ENCODE measurements around the gene HPN. TPM values are rescaled to one million over a fixed set of nuclear protein-coding genes. Genes with fewer than 3 reads are reported as not detected.

The HPN gene
- total and polyA plus RNA-seq, 10 of the 15 experiments (the other 5 are each of a cell fraction or from before 2014, with no cell fraction given): 0.21 to 0.35 TPM; not detected in 8

DNA sequence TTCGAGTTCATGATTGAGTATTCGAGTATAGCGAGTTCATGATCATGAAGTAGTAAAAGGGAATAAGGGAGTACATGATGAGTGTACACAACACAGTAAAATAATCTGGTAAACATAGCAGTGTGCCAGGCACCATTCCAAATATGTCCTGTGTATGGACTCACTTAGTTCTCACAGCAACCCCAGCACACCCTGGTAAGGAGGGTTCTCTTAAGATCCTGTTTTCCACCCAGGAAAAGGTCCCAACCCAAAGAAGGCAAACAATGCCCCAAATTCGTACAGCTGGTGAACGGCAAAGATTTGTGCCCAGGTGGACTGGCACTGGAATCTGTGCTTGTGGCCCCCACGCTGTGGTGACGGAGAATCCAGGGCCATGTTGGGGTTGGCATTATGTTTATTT is 21.4 kb downstream of the HPN start:
- BruUV-seq (replicated peaks): no TSS peak
- ChIA-PET SMC1A (ENCODE audit: uncharacterized antibody, unreplicated experiment) (no interaction called here), POLR2A (no interaction called here), CTCF (interaction anchor here (1.1 kb wide), 1 partner anchor 23 kb away, joined by 4 read pairs; no protein-coding TSS in a partner anchor), RAD21 (ENCODE audit: unreplicated experiment) (no interaction called here)
- H2AFZ ChIP-seq (ENCODE audit: control insufficient read depth, low read depth, low read length): no peak overlapping the region
- no peaks in the 10 kb centered on the region for H3K36me3 ChIP-seq (ENCODE audit: control insufficient read depth in 2 of 2, insufficient read depth in 2 of 2, low read length in 1 of 2)
- no peak overlapping the region for H3K27ac ChIP-seq (ENCODE audit: control insufficient read depth, insufficient read depth)
- intact Hi-C loops (cut with micrococcal nuclease; ENCODE audit: unreplicated experiment): no loop called here
- TF ChIP-seq BCL11A (IDR thresholded peaks at IDR 0.05; ENCODE audit: low read depth, low read length): no peak
- TF ChIP-seq ZNF687 (IDR thresholded peaks at IDR 0.05): no peak
- no peak for TF ChIP-seq NR2C2 (IDR thresholded peaks at IDR 0.05; ENCODE audit: borderline replicate concordance, control insufficient read depth, insufficient read length, low read depth)
- TF ChIP-seq IKZF2 (IDR thresholded peaks at IDR 0.05): no peak
- no peak for TF ChIP-seq SREBF2 (IDR thresholded peaks at IDR 0.05; ENCODE audit: low read length)
- in situ Hi-C loops (cut with MboI): no loop called here
- no peak for DNase-seq (ENCODE audit: low read depth, low spot score)
- no peak overlapping the region for H3K4me2 ChIP-seq (ENCODE audit: control insufficient read depth, insufficient read depth)
- peaks cover 4% of the 10 kb centered on the region; the same call in 1 of the 2 replicates for H3K4me1 ChIP-seq (ENCODE audit: control insufficient read depth, insufficient read depth, low read length)
- H3K27me3 ChIP-seq (replicated peaks in 1 of 2; ENCODE audit: control insufficient read depth in 2 of 2, insufficient read depth in 2 of 2, low read length in 1 of 2): no peaks in the 10 kb centered on the region
- WGBS (ENCODE audit: insufficient coverage, insufficient replicate concordance, low lambda C conversion rate, missing lambda C conversion rate): 27% methylated on average over 7 of the region's 7 CpGs
- H3K9ac ChIP-seq (ENCODE audit: control insufficient read depth, insufficient read depth, low read length): no peak overlapping the region
- H4K20me1 ChIP-seq (ENCODE audit: control insufficient read depth, insufficient read depth): no peaks in the 10 kb centered on the region
- H3K4me3 ChIP-seq: no peak overlapping the region
- no peak for FAIRE-seq
- H3K79me2 ChIP-seq (ENCODE audit: control insufficient read depth, insufficient read depth, low read length): no peaks in the 10 kb centered on the region
- no peaks in the 10 kb centered on the region for H3K9me3 ChIP-seq (replicated peaks; ENCODE audit: control insufficient read depth, insufficient read depth, low read length)
- ATAC-seq: no peak
